ENCODE results near the gene CHST13.
A peak's percentile ranks its signal among the peaks of the same experiment; 100 is the strongest.

The CHST13 gene

GRCh38 chr3:126484148-126484547 is 39.8 kb upstream of the CHST13 start:
- H3K4me2 ChIP-seq (ENCODE audit: low read depth, low read length, poor library complexity, severe bottlenecking), result no peak overlapping the region
- no peaks in the 10 kb centered on the region for H3K9me3 ChIP-seq (ENCODE audit: insufficient read depth, low read depth, low read length)
- no peak overlapping the region for H3K4me3 ChIP-seq (ENCODE audit: low read length, poor library complexity, severe bottlenecking)
- no peaks in the 10 kb centered on the region for H3K79me2 ChIP-seq (ENCODE audit: insufficient read depth, low read length)
- H2AFZ ChIP-seq (ENCODE audit: low read length), result no peak overlapping the region
- no peaks in the 10 kb centered on the region for H3F3A ChIP-seq (ENCODE audit: low read depth)
- no peaks in the 10 kb centered on the region for H3K27me3 ChIP-seq (ENCODE audit: insufficient read depth, low read length, poor library complexity, severe bottlenecking)
- no peaks in the 10 kb centered on the region for H3K36me3 ChIP-seq (ENCODE audit: insufficient read depth, low read length)
- H3K4me1 ChIP-seq (ENCODE audit: insufficient read depth, low read length, poor library complexity, severe bottlenecking), result peaks cover 55% of the 10 kb centered on the region
- H3K9me2 ChIP-seq (replicated peaks; ENCODE audit: low read depth, low read length), result no peaks in the 10 kb centered on the region
- H3K9ac ChIP-seq (ENCODE audit: low read depth, low read length, poor library complexity, severe bottlenecking), result peak overlapping the region; percentile 9
- H4K20me1 ChIP-seq (ENCODE audit: insufficient read depth, low read length, poor library complexity, severe bottlenecking), result no peaks in the 10 kb centered on the region
- TF ChIP-seq EZH2phosphoT487 (IDR thresholded peaks at IDR 0.05; ENCODE audit: borderline replicate concordance), result no peak
- TF ChIP-seq CTCF (conservative IDR thresholded peaks at IDR 0.05; ENCODE audit: low read length), result no peak

- Histone ChIP-seq H4K20me1 (ENCODE audit: insufficient read depth, low read length, poor library complexity, severe bottlenecking) (no peaks in the 10 kb centered on the region), H3K4me1 (ENCODE audit: insufficient read depth, low read length, poor library complexity, severe bottlenecking) (peaks cover 56% of the 10 kb centered on the region), H3K9me3 (ENCODE audit: insufficient read depth, low read depth, low read length) (no peaks in the 10 kb centered on the region), H3K4me2 (ENCODE audit: low read depth, low read length, poor library complexity, severe bottlenecking) (no peak overlapping the region), H3K9ac (ENCODE audit: low read depth, low read length, poor library complexity, severe bottlenecking) (peak overlapping the region; percentile 9), H3F3A (ENCODE audit: low read depth) (no peaks in the 10 kb centered on the region), H2AFZ (ENCODE audit: low read length) (no peak overlapping the region), H3K27me3 (ENCODE audit: insufficient read depth, low read length, poor library complexity, severe bottlenecking) (no peaks in the 10 kb centered on the region), H3K36me3 (ENCODE audit: insufficient read depth, low read length) (no peaks in the 10 kb centered on the region), H3K9me2 (replicated peaks; ENCODE audit: low read depth, low read length) (no peaks in the 10 kb centered on the region), H3K4me3 (ENCODE audit: low read length, poor library complexity, severe bottlenecking) (no peak overlapping the region), H3K79me2 (ENCODE audit: insufficient read depth, low read length) (no peaks in the 10 kb centered on the region)
- TF ChIP-seq EZH2phosphoT487 (IDR thresholded peaks at IDR 0.05; ENCODE audit: borderline replicate concordance) (no peak), CTCF (conservative IDR thresholded peaks at IDR 0.05; ENCODE audit: low read length) (no peak)
These were observed 39.3 kb upstream of the CHST13 start for GRCh38 chr3:126484662-126485061.

- H3K4me1 ChIP-seq (ENCODE audit: insufficient read depth, low read length, poor library complexity, severe bottlenecking), result peaks cover 56% of the 10 kb centered on the region
- no peak overlapping the region for H3K4me3 ChIP-seq (ENCODE audit: low read length, poor library complexity, severe bottlenecking)
- H3K9me2 ChIP-seq (replicated peaks; ENCODE audit: low read depth, low read length), result no peaks in the 10 kb centered on the region
- no peaks in the 10 kb centered on the region for H3K27me3 ChIP-seq (ENCODE audit: insufficient read depth, low read length, poor library complexity, severe bottlenecking)
- H3K79me2 ChIP-seq (ENCODE audit: insufficient read depth, low read length), result no peaks in the 10 kb centered on the region
- H3K4me2 ChIP-seq (ENCODE audit: low read depth, low read length, poor library complexity, severe bottlenecking), result peak overlapping the region; percentile 75
- H3K9me3 ChIP-seq (ENCODE audit: insufficient read depth, low read depth, low read length), result no peaks in the 10 kb centered on the region
- no peaks in the 10 kb centered on the region for H3K36me3 ChIP-seq (ENCODE audit: insufficient read depth, low read length)
- no peak for TF ChIP-seq EZH2phosphoT487 (IDR thresholded peaks at IDR 0.05; ENCODE audit: borderline replicate concordance)
- no peak for TF ChIP-seq CTCF (conservative IDR thresholded peaks at IDR 0.05; ENCODE audit: low read length)
- H3K9ac ChIP-seq (ENCODE audit: low read depth, low read length, poor library complexity, severe bottlenecking), result peak overlapping the region; percentile 77
- no peaks in the 10 kb centered on the region for H3F3A ChIP-seq (ENCODE audit: low read depth)
- H2AFZ ChIP-seq (ENCODE audit: low read length), result no peak overlapping the region
- no peaks in the 10 kb centered on the region for H4K20me1 ChIP-seq (ENCODE audit: insufficient read depth, low read length, poor library complexity, severe bottlenecking)
These were observed 38.6 kb upstream of the CHST13 start for GRCh38 chr3:126485176-126485897.

Data from Loucy (cell line).